ENCODE measurements around the gene PACRG.

Gene PACRG

DNA sequence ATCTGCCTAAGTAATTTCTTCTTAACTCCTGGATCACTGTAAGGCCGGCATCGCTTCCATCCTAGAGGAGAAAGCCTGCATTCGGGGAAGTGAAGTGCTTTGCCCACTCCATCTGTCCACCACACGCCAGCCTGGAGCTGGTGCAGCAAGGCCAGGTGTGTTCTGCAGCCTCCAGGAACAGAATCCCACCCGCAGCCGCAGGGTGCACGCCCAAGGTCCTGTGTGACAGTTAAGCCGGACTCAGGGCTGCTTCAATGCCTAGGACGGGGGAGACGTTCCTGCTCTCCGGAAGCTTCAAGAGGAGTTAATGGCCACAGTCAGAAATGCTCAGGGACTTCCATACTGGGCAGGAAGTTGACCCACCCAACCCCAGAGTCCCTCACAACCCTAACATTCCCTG is 600.6 kb downstream of the PACRG start:
- no peak for DNase-seq (ENCODE audit: low read depth)
- TF ChIP-seq, protein P1, sequence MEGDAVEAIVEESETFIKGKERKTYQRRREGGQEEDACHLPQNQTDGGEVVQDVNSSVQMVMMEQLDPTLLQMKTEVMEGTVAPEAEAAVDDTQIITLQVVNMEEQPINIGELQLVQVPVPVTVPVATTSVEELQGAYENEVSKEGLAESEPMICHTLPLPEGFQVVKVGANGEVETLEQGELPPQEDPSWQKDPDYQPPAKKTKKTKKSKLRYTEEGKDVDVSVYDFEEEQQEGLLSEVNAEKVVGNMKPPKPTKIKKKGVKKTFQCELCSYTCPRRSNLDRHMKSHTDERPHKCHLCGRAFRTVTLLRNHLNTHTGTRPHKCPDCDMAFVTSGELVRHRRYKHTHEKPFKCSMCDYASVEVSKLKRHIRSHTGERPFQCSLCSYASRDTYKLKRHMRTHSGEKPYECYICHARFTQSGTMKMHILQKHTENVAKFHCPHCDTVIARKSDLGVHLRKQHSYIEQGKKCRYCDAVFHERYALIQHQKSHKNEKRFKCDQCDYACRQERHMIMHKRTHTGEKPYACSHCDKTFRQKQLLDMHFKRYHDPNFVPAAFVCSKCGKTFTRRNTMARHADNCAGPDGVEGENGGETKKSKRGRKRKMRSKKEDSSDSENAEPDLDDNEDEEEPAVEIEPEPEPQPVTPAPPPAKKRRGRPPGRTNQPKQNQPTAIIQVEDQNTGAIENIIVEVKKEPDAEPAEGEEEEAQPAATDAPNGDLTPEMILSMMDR (IDR thresholded peaks at IDR 0.05; ENCODE audit: insufficient read depth, low read depth, low read length, missing control alignments), result no peak
- no peak overlapping the region for H3K4me3 ChIP-seq (ENCODE audit: low read length)

DNA sequence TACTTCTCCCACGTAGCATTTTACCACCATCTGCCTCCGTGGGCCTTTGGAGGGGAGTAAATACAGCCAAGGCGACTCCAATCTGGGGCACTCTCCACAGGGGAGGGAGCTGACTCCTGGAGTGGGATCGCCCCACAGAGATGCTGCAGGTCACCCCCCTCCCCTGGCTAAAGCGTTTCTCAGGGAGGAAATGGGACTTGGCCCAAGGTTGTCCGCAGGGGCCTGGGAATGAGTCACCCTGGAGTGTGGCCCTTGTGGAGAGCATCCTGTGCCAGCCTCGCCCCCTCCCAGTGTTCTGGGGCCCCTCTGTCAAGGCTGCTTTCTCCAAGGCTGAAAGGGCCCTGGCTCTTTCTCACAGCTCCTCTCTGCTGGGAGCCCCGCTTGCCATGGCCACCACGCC is 602.2 kb downstream of the PACRG start:
- no peak for DNase-seq (ENCODE audit: low read depth)
- no peak overlapping the region for H3K4me3 ChIP-seq (ENCODE audit: low read length)
- TF ChIP-seq, protein P1 (IDR thresholded peaks at IDR 0.05; ENCODE audit: insufficient read depth, low read depth, low read length, missing control alignments), result no peak

DNA sequence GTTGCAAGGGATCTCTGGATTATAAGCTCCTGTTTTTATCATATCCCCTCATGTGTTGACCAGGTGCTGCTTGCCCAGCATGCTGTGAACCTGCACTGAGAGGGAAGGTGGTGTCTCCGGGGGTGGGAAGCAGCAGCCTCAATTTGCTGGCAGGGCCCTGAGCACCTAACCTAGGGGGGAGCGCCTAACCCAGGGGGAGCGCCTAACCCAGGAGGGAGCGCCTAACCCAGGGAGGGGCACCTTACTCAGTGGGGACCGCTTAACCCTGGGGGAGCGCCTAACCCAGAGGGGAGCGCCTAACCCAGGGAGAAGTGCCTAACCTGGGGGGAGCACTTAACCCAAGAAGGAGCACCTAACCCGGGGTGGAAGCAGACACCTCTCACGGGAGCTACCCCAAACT is 603.5 kb downstream of the PACRG start:
- no peak for DNase-seq (ENCODE audit: low read depth)
- no peak overlapping the region for H3K4me3 ChIP-seq (ENCODE audit: low read length)
- TF ChIP-seq, protein P1 (IDR thresholded peaks at IDR 0.05; ENCODE audit: insufficient read depth, low read depth, low read length, missing control alignments), result no peak

DNA sequence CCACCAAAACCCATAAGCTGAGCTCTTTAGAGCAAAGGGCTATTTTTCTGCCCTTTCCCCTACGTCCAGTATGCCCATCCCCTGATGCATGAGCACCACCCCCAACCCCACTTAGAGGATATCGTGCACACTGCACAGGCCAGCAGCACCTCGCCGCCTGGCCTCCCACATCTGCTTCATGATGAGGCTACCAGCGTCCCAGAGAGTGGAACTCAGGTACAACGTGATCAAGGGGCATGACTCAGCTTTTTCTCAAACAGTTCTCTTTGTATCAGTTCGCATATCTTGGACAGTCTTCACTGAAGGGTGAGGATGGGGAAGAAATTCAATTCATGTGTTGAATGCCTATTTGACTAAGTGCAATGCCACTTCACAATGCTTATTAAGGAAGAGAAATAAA is 604.8 kb downstream of the PACRG start:
- DNase-seq (ENCODE audit: low read depth), result no peak
- no peak overlapping the region for H3K4me3 ChIP-seq (ENCODE audit: low read length)
- TF ChIP-seq, protein P1 (IDR thresholded peaks at IDR 0.05; ENCODE audit: insufficient read depth, low read depth, low read length, missing control alignments), result no peak

DNA sequence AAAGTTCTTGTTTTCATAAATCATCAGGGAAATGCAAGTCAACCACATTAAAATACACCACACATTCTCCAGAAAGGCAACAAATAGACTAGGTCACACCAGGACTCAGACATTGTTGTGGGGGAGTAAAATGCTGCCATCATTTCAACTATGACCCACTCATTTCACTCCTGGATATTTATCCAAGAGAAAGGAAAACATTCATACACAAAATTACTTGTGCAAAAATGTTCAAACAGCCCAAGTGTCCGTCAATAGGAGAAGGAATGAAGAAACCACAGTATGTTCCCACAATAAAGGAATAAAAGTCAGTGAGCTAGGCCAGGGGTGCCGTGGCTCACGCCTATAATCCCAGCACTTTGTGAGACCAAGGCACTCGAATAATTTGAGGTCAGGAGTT is 605.3 kb downstream of the PACRG start:
- TF ChIP-seq, protein P1 (IDR thresholded peaks at IDR 0.05; ENCODE audit: insufficient read depth, low read depth, low read length, missing control alignments), result no peak
- H3K4me3 ChIP-seq (ENCODE audit: low read length), result no peak overlapping the region
- no peak for DNase-seq (ENCODE audit: low read depth)

DNA sequence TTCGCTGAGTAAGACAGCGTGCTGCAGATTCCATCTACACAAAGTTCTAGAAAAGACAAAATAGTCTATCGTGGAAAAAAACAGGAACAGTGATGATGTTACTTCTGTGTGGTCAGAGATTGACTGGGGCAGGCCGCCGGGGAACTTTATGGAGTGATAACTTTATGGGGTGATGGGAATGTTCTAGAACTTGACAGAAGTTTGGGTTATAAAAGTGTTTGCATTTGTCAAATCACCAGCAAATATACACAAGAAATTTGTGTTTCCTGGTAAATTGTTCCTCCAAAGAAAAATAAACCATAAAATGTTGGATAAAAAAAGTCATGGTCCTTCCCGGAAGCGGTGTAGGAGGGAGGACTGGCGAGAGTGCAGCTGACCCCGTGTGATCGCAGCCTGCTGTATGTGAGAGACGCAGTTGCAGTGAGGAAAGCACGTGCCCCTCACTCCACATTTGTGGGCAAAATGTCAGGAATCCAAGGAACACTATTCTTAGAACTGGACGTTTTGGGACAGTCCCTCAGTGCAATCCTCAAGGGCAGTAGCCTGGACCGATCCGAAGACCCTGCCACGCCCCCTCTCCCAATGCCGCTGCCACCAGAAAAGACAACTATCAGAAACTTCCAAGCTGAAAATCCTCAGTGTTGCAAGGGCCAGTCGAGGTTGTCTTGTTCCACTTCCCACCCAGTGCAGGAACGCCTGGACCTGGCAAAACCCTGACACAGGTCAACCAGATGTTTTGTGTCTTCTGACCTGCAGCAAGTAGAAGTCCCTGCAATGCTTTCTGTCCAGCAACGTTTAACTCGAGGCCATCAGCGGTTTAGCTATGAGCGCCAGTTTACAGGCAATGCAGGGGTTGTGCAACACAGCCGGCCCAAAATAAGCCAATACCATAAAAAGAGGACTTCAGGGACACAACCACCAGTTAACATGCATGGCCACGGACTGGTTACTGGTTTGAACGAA is 606.2 kb downstream of the PACRG start:
- TF ChIP-seq, protein P1 (IDR thresholded peaks at IDR 0.05; ENCODE audit: insufficient read depth, low read depth, low read length, missing control alignments), result no peak
- H3K4me3 ChIP-seq (ENCODE audit: low read length), result no peak overlapping the region
- DNase-seq (ENCODE audit: low read depth), result no peak

DNA sequence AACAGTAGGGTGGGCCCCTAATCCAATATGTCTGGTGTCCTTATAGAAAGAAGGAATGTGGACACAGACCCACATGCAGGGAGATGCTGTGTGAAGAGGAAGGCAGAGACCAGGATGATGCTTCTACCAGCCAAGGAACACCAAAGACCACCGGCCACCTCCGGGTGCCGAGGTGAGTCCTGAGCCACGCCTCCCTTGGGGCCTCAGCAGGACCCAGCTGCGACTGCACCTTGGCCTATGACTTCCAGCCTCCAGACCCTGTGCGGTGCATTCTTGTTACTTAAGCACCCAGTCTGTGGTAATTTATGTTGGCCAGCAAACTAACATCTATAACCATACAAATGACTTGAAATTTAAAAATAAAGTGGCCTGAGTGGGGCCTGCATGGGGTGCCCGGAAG is 607.3 kb downstream of the PACRG start:
- no peak for DNase-seq (ENCODE audit: low read depth)
- H3K4me3 ChIP-seq (ENCODE audit: low read length), result no peak overlapping the region
- TF ChIP-seq, protein P1 (IDR thresholded peaks at IDR 0.05; ENCODE audit: insufficient read depth, low read depth, low read length, missing control alignments), result no peak
